Nephron progenitor cell (in vitro differentiated cells): ENCODE results near the gene ZNF862.

ENCODE experiments used
- DNase-seq: peaks from one replicate; pipeline ENCODE4 v3.0.0; 2021
- H3K27ac Mint-ChIP-seq: 2 replicates; pipeline ENCODE4 v1.8.0; 2021; ENCODE audit warnings: mild to moderate bottlenecking, moderate library complexity, mixed read lengths
- H3K27me3 Mint-ChIP-seq: 2 replicates; pipeline ENCODE4 v1.8.0; 2021; ENCODE audit warnings: mild to moderate bottlenecking, low read depth, mixed read lengths; ENCODE audit not compliant: poor library complexity
- H3K36me3 Mint-ChIP-seq: 2 replicates; pipeline ENCODE4 v1.8.0; 2021; ENCODE audit warnings: low read depth, mixed read lengths
- H3K4me1 Mint-ChIP-seq: 2 replicates; pipeline ENCODE4 v1.8.0; 2021; ENCODE audit warnings: mixed read lengths
- H3K4me3 Mint-ChIP-seq: 2 replicates; pipeline ENCODE4 v1.8.0; 2021; ENCODE audit warnings: mild to moderate bottlenecking, moderate library complexity, mixed read lengths
- H3K9me3 Mint-ChIP-seq: 2 replicates; pipeline ENCODE4 v1.8.0; 2021; ENCODE audit warnings: mild to moderate bottlenecking, moderate library complexity, mixed read lengths
- TF ChIP-seq, protein P1 (sequence below): fragments of 200-600 bp; sonication (generic); IDR thresholded peaks from 2 replicates; pipeline ENCODE4 v1.5.0; 2021; ENCODE audit warnings: antibody characterized with exemption

Gene ZNF862

DNA sequence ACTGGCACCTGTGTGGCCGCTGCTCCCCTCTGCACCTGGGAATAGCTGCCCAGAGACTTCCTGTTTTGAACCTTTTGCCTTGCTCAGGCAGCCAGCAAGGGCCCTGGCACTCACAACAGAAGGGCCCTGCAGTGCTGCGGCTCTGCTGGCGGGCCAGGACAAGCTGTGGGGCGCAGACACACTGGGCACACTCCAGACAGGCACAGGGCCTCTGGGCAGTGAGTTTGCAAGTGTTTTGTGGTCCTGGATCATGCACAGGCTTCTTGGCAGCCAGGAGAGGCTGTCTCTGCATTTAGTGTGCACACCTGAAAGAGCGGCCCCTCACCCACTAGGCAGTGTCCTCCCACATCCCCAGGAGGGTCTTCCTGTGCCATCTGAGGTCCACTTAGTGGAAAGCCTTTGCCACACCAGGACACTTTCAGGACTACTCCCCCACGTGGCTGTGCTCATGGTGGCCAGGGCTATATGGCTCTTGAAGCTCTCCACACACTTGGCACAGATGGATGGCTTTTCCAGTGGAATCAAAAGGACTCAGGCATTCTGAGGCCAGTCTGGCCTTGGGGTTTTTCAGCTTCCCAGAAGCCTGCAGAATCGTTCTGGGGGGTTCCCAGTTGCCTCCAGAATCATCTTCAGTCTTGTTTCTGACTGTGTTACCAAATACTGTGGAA is 30.6 kb downstream of the ZNF862 start:
- no peak for DNase-seq
- TF ChIP-seq, protein P1, sequence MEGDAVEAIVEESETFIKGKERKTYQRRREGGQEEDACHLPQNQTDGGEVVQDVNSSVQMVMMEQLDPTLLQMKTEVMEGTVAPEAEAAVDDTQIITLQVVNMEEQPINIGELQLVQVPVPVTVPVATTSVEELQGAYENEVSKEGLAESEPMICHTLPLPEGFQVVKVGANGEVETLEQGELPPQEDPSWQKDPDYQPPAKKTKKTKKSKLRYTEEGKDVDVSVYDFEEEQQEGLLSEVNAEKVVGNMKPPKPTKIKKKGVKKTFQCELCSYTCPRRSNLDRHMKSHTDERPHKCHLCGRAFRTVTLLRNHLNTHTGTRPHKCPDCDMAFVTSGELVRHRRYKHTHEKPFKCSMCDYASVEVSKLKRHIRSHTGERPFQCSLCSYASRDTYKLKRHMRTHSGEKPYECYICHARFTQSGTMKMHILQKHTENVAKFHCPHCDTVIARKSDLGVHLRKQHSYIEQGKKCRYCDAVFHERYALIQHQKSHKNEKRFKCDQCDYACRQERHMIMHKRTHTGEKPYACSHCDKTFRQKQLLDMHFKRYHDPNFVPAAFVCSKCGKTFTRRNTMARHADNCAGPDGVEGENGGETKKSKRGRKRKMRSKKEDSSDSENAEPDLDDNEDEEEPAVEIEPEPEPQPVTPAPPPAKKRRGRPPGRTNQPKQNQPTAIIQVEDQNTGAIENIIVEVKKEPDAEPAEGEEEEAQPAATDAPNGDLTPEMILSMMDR: no peak
- Mint-ChIP-seq H3K9me3 (no peaks in the 10 kb centered on the region), H3K4me1 (peaks cover 18% of the 10 kb centered on the region), H3K36me3 (no peaks in the 10 kb centered on the region), H3K4me3 (no peak overlapping the region), H3K27me3 (peaks cover 8% of the 10 kb centered on the region), H3K27ac (no peak overlapping the region)

DNA sequence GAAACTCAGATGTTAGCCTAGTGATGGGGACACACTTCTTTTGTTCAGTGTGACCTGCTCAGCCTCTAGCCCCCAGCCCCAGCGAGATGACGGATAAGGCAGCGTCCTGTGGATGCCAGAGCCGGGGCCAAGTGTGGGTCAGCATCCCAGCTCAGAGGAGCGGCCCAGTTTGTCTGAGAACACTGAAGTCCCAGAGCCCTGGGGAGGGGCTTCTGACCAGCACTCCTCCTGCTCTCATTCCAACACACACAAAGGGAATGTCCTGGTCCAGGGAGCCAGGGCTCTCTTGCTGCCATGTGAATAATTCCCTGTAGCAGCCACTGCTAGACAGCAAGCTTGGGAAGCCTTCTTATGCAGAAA is 31.1 kb downstream of the ZNF862 start:
- no peak for DNase-seq
- no peaks in the 10 kb centered on the region for H3K9me3 Mint-ChIP-seq
- peaks cover 22% of the 10 kb centered on the region for H3K4me1 Mint-ChIP-seq
- H3K36me3 Mint-ChIP-seq: no peaks in the 10 kb centered on the region
- no peak overlapping the region for H3K27ac Mint-ChIP-seq
- TF ChIP-seq, protein P1: no peak
- no peak overlapping the region for H3K4me3 Mint-ChIP-seq
- H3K27me3 Mint-ChIP-seq: peaks cover 8% of the 10 kb centered on the region

DNA sequence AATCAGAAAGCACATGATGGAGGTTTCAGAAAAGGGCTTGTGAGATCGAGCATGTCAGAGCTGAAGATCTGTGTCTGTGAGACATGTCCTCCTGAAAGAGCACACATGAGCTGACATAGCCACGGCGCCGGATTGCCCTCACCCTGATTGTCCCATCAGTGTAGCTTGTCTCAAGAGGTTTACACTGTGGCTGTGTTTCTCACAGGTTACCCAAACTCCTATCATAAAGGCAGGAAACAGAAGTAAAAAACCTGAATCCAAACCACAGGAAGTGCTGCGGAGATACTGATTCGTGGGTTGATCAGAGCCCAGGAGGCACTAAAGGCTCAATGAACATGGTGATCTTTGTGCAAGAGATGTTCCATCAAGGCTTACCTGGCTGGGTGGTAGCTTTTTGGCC is 31.7 kb downstream of the ZNF862 start:
- no peaks in the 10 kb centered on the region for H3K9me3 Mint-ChIP-seq
- peaks cover 13% of the 10 kb centered on the region for H3K27me3 Mint-ChIP-seq
- H3K4me1 Mint-ChIP-seq: peaks cover 28% of the 10 kb centered on the region
- H3K36me3 Mint-ChIP-seq: no peaks in the 10 kb centered on the region
- H3K27ac Mint-ChIP-seq: no peak overlapping the region
- TF ChIP-seq, protein P1: no peak
- no peak for DNase-seq
- H3K4me3 Mint-ChIP-seq: no peak overlapping the region

DNA sequence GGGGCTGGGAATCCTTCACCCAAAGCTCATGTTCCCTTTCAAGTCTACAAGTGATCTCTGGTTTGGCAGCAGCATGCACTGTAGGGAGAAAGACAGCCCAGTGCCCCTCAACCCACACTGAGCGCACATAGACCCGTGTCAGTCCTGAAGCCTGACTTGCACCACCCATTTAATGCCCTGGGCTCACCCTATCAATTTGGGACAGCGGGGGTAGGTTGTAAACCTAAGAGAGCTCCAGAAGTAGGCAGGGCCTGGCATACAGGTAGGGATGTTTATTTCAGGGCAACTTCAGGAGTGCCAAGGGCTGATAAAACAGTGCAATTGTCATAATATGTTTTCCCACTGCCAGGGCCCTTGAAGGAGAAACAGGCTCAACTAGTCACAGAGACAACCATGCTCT is 32.1 kb downstream of the ZNF862 start:
- no peak overlapping the region for H3K4me3 Mint-ChIP-seq
- no peaks in the 10 kb centered on the region for H3K36me3 Mint-ChIP-seq
- H3K4me1 Mint-ChIP-seq: peaks cover 32% of the 10 kb centered on the region
- H3K9me3 Mint-ChIP-seq: no peaks in the 10 kb centered on the region
- peaks cover 16% of the 10 kb centered on the region for H3K27me3 Mint-ChIP-seq
- H3K27ac Mint-ChIP-seq: no peak overlapping the region
- DNase-seq: no peak
- TF ChIP-seq, protein P1: no peak

DNA sequence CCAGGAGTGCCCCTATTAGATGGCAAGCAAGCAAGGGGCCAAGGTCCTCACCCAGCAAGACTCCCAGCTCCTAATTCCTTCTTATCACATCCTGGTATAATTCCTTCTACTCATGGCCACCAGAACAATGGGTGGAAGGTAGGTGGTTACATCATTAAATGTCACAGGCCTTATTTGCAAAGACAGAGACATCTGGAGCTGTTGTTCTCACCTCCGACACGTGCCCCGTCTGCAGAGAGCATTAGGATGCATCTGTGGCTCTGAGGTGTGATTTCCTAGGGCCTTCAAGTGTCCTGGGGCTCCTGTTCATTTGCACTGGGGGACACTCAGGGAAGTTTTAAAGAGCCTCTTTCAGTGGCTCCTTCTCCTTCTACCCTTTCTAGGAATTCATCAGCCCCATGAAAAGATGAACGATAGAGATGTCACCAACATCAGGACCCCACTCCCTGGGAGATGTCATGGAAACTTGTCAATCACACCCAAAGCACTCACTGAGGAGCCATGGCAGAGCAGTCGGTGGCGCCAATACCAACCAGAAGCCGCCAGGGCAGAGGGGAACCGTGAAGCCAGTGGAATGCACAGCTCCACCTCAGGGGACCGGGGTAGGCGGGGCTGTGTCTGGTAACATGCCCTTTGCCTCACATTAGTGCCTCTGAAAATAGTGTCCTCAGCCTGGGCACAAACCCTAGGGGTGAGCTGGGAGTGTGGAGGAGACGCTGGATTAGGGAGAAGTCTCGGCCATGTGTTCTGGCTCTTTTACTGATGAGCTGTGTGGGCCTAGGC is 32.7 kb downstream of the ZNF862 start:
- H3K9me3 Mint-ChIP-seq: no peaks in the 10 kb centered on the region
- H3K4me1 Mint-ChIP-seq: peaks cover 32% of the 10 kb centered on the region
- no peaks in the 10 kb centered on the region for H3K36me3 Mint-ChIP-seq
- TF ChIP-seq, protein P1: no peak
- DNase-seq: no peak
- H3K27me3 Mint-ChIP-seq: peaks cover 19% of the 10 kb centered on the region
- H3K27ac Mint-ChIP-seq: no peak overlapping the region
- H3K4me3 Mint-ChIP-seq: no peak overlapping the region
